Neuron (in vitro differentiated cells): ENCODE data around the gene KDM6A.
"Not testable (repeated sequence)": the region's sequence is repeated elsewhere in the genome, so short reads cannot be mapped to it uniquely, and the experiment has no call there.

Source experiments
- H2AFZ ChIP-seq: one replicate; pipeline ENCODE4 v1.6.1; 2013; ENCODE audit warnings: low read depth, mild to moderate bottlenecking, inconsistent platforms, low read length, moderate library complexity
- H3K27me3 ChIP-seq: one replicate; pipeline ENCODE4 v1.6.1; 2013; ENCODE audit warnings: low read length; ENCODE audit not compliant: insufficient read depth
- H3K36me3 ChIP-seq: one replicate; pipeline ENCODE4 v1.6.1; 2013; ENCODE audit warnings: low read length; ENCODE audit not compliant: insufficient read depth
- H3K4me1 ChIP-seq: one replicate; pipeline ENCODE4 v1.6.1; 2013; ENCODE audit warnings: low read length; ENCODE audit not compliant: insufficient read depth
- H3K4me3 ChIP-seq: 2 replicates; pipeline ENCODE4 v1.5.1; 2013; ENCODE audit warnings: mild to moderate bottlenecking, low read length, moderate library complexity
- H3K9me3 ChIP-seq: one replicate; pipeline ENCODE4 v1.6.1; 2013; ENCODE audit warnings: low read length

KDM6A gene

GRCh38 chrX:45070116-45071007 lies 197.4 kb downstream of the KDM6A start:
- Histone ChIP-seq H3K27me3 (no peaks in the 10 kb centered on the region), H2AFZ (no peak overlapping the region), H3K36me3 (peaks cover 6% of the 10 kb centered on the region), H3K4me3 (no peak overlapping the region), H3K4me1 (no peaks in the 10 kb centered on the region), H3K9me3 (peaks cover 3% of the 10 kb centered on the region)

GRCh38 chrX:45073011-45073410 lies 200.0 kb downstream of the KDM6A start:
- not testable (repeated sequence) for H3K4me3 ChIP-seq, H3K27me3 ChIP-seq, H3K9me3 ChIP-seq, H2AFZ ChIP-seq, H3K4me1 ChIP-seq
- peaks cover 11% of the 10 kb centered on the region for H3K36me3 ChIP-seq

GRCh38 chrX:45077748-45078424 lies 204.9 kb downstream of the KDM6A start:
- H3K27me3 ChIP-seq = no peaks in the 10 kb centered on the region
- peaks cover 9% of the 10 kb centered on the region for H3K36me3 ChIP-seq
- no peak overlapping the region for H3K4me3 ChIP-seq
- H3K4me1 ChIP-seq = no peaks in the 10 kb centered on the region
- H2AFZ ChIP-seq = no peak overlapping the region
- H3K9me3 ChIP-seq = peaks cover under 1% of the 10 kb centered on the region

- H3K36me3 ChIP-seq = peaks cover 16% of the 10 kb centered on the region
- H3K4me3 ChIP-seq = no peak overlapping the region
- no peaks in the 10 kb centered on the region for H3K4me1 ChIP-seq
- H3K9me3 ChIP-seq = no peaks in the 10 kb centered on the region
- H3K27me3 ChIP-seq = no peaks in the 10 kb centered on the region
- no peak overlapping the region for H2AFZ ChIP-seq
Observed at GRCh38 chrX:45083314-45083713, 210.3 kb downstream of the KDM6A start.

GRCh38 chrX:45110494-45110893 lies 237.5 kb downstream of the KDM6A start:
- Histone ChIP-seq H2AFZ (no peak overlapping the region), H3K9me3 (no peaks in the 10 kb centered on the region), H3K27me3 (no peaks in the 10 kb centered on the region), H3K36me3 (peaks cover 12% of the 10 kb centered on the region), H3K4me3 (no peak overlapping the region), H3K4me1 (no peaks in the 10 kb centered on the region)

- Histone ChIP-seq H3K9me3 (no peaks in the 10 kb centered on the region), H3K36me3 (no peaks in the 10 kb centered on the region), H3K4me1 (no peaks in the 10 kb centered on the region)
Observed at GRCh38 chrX:45126158-45126557, 253.2 kb downstream of the KDM6A start.

GRCh38 chrX:45128896-45129454 lies 256.0 kb downstream of the KDM6A start:
- Histone ChIP-seq H2AFZ (no peak overlapping the region), H3K9me3 (no peaks in the 10 kb centered on the region), H3K4me1 (no peaks in the 10 kb centered on the region), H3K4me3 (no peak overlapping the region), H3K27me3 (no peaks in the 10 kb centered on the region), H3K36me3 (no peaks in the 10 kb centered on the region)

More at GRCh38 chrX:45126158-45126557, 253.2 kb downstream of the KDM6A start:
- no peaks in the 10 kb centered on the region for H3K27me3 ChIP-seq
- H2AFZ ChIP-seq = no peak overlapping the region
- no peak overlapping the region for H3K4me3 ChIP-seq

GRCh38 chrX:45133465-45133864 lies 260.5 kb downstream of the KDM6A start:
- Histone ChIP-seq H3K27me3 (no peaks in the 10 kb centered on the region), H2AFZ (no peak overlapping the region), H3K36me3 (no peaks in the 10 kb centered on the region), H3K4me1 (no peaks in the 10 kb centered on the region), H3K4me3 (no peak overlapping the region), H3K9me3 (no peaks in the 10 kb centered on the region)

DNA sequence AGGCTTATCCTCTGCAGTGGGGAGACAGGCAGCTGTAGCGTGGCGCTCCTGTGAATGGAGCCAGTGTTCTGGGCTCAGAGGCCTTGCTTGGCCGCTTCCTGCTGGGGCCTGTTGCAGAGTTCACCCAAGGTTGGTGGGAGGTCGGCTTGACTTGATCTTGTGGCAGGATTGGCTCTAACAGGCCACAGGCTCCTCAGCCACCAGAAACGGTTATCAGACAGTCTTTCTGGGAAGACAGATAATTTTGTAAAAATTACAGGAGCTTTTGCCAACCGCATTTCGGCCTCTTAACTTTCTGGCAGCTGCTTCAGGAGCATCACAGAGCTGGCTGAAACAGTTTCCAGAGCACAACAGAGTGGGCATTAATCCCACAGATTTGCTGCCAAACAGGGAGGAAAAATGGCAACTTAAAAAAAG lies 261.3 kb downstream of the KDM6A start:
- no peaks in the 10 kb centered on the region for H3K4me1 ChIP-seq
- no peaks in the 10 kb centered on the region for H3K9me3 ChIP-seq
- H3K36me3 ChIP-seq = no peaks in the 10 kb centered on the region
- no peak overlapping the region for H3K4me3 ChIP-seq
- no peak overlapping the region for H2AFZ ChIP-seq
- H3K27me3 ChIP-seq = no peaks in the 10 kb centered on the region

DNA sequence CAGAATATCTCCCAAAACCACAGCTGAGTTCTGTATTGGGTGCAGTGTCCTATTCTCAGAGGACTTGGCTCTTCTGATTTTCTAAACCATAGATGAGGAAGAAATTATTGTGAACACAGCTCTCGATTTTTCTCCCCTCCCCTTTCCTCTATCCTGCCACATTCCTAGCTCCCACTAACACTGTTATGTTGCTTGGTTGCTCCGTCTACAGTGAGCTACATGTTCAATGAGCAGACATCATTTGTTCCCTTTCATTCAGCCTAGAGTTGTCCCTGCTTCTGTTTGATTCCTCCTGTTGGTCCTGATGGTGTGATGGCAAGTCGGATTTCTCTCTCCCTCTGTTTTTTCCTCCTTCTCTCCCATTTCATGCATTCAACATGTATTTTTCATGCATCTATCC lies 261.8 kb downstream of the KDM6A start:
- no peak overlapping the region for H3K4me3 ChIP-seq

GRCh38 chrX:45135391-45136075 lies 262.5 kb downstream of the KDM6A start:
- not testable (repeated sequence) for H2AFZ ChIP-seq, H3K9me3 ChIP-seq, H3K36me3 ChIP-seq, H3K4me3 ChIP-seq, H3K4me1 ChIP-seq, H3K27me3 ChIP-seq

More for the DNA sequence above, 261.8 kb downstream of the KDM6A start:
- Histone ChIP-seq H3K9me3 (no peaks in the 10 kb centered on the region), H3K4me1 (no peaks in the 10 kb centered on the region), H2AFZ (no peak overlapping the region), H3K27me3 (no peaks in the 10 kb centered on the region), H3K36me3 (no peaks in the 10 kb centered on the region)

DNA sequence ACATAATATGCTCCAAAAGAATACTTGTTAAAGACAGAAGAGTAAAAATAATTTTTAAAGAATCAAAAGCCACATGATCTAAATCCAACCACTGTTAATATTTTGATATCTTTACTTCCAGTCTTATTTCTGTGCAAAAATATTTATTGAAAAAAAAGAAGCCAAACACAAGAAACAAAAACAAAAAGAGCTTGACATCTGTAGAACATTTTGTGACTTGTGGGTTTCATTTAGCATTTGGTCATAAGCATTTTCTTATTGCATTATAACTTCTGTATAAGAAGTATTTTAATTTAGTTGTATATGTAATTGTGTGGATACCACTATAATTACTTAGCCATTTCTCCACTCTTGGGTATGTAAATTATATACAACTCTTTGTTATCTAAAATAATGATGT lies 264.5 kb downstream of the KDM6A start:
- no peaks in the 10 kb centered on the region for H3K27me3 ChIP-seq
- H3K4me3 ChIP-seq = no peak overlapping the region
- H3K9me3 ChIP-seq = no peaks in the 10 kb centered on the region
- no peaks in the 10 kb centered on the region for H3K4me1 ChIP-seq
- no peaks in the 10 kb centered on the region for H3K36me3 ChIP-seq
- H2AFZ ChIP-seq = no peak overlapping the region

GRCh38 chrX:45138525-45138924 lies 265.5 kb downstream of the KDM6A start:
- Histone ChIP-seq H3K27me3 (no peaks in the 10 kb centered on the region), H3K9me3 (no peaks in the 10 kb centered on the region), H3K4me3 (no peak overlapping the region), H3K36me3 (no peaks in the 10 kb centered on the region), H2AFZ (no peak overlapping the region), H3K4me1 (no peaks in the 10 kb centered on the region)
